C4-2B (cell line): Measurements from ENCODE around the gene FBXL14.

Experiments
- CTCF ChIP-seq: fragments of 450-650 bp; conservative IDR thresholded peaks from 2 replicates; pipeline ENCODE4 v1.5.1; 2017; ENCODE audit warnings: mild to moderate bottlenecking
- ZFX ChIP-seq: fragments of 450-650 bp; IDR thresholded peaks from 2 replicates; pipeline ENCODE4 v1.6.1; 2017

DNA sequence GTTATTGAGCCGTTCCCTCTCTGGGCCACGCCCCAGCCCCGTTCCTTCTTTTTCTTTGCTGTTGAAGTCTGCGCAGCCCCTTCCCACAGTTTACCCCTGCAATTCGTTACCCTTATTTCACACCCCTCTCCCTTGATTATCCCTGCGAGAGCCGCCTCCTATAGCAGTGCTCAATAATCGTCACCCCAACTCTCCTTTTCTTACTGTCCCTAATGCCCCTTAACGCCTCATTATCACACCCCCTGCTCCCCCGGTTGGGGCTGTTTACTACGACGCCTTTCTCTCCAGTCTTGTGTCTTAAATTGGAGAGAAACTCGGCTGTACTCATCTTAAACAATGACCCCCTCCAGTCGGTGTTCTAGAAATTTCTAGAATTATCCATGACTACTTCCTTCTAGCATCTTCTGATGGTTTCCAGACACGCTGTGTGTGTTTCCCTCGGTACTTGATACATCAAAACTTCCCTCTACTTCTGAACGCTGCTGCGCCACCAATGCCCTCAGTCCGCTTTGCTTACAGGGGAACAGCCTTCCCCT, 713 bp upstream of the FBXL14 start:
- no peak for TF ChIP-seq CTCF
- TF ChIP-seq ZFX = no peak
